GM19395 (cell line): ENCODE data around the gene TTYH1.

Experiments
- ATAC-seq: cut with Tn5 transposase; IDR thresholded peaks from one replicate; pipeline ENCODE4 v1.9.1; 2021; ENCODE audit warnings: mild to moderate bottlenecking, moderate library complexity; ENCODE audit not compliant: unreplicated experiment

TTYH1 gene

DNA sequence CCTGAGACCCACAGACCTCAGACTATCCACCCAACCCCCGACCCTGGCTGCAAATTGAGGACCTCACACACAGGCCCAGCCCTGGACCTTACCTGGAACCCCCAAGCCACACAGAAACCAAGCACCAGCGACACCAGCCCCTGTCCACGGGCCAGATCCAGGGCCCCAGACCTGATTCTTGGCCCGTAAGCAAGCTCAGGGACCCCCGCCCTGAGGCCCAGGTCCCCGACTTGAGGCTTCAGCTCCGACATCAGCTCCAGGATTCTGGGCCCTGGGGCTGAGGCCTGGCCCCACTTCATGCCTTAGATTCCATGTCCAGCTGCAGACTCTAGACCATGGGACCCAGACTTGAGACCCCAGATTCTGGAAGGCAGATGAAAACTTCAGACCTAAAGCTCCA lies 6.3 kb downstream of the TTYH1 start:
- no peak for ATAC-seq

DNA sequence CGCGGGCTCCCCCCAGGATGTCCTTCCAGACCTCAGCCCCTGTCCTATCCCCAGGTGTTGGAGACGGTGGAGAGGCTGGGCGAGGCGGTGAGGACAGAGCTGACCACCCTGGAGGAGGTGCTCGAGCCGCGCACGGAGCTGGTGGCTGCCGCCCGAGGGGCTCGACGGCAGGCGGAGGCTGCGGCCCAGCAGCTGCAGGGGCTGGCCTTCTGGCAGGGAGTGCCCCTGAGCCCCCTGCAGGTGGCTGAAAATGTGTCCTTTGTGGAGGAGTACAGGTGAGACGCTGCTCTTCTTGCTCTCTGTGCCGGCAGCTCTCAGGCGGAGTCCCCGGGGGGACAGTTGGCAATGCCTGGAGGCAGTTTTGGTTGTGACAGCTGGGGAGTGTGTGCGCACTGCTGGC lies 6.9 kb downstream of the TTYH1 start:
- ATAC-seq: no peak

DNA sequence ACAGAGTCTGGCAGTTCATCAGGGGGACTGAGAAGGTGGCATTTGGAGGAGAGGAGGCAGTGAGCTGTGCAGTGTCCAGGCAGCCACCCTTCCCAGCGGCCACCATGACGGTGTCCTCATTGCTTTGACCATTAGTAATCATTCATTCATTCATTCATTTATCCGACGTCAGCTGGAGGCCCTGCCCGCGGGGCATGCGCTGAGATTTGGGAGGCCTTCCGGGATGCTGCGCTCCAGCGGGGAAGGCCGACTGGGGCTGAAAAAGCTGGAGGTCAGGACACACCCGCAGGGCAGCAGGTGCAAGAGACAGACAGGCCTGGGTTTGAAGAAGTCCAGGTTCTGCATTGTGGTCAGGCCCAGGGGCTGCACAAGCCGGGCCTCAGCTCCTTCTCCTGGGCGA lies 8.9 kb downstream of the TTYH1 start:
- ATAC-seq: no peak

DNA sequence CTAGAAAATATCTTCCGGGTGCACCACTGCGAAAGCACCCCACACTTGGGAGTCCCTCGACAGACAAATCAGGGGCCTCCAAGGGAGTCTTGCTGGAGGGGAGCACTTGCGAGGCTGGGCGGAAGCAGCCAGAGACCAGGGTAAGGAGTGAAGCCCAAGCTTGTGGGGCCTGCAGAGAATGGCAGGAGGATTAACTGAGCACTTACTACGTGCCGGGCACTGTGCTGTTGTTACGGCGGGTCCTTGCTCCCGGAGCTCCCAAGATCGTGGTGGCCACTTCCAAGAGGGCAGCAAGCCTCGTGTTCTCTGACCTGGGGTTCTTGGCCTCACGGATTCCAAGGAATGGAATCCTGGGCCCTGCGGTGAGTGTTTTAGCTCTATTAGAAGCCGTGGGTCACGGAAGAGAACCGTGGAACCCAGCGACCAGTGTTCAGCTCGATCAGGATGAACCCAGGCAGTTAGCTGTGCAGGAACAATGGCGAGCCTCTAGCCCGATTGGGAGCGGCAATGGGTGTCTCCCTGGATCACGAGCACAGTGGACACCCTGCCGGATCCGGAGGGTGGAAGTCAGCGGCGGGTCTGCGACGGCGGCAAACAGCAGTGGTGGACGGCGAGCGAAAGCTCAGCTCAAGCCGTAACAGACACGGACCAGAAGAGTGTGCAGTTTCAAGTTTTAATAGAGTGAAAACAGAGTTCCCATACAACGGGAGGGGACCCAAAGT lies 9.6 kb downstream of the TTYH1 start:
- no peak for ATAC-seq

DNA sequence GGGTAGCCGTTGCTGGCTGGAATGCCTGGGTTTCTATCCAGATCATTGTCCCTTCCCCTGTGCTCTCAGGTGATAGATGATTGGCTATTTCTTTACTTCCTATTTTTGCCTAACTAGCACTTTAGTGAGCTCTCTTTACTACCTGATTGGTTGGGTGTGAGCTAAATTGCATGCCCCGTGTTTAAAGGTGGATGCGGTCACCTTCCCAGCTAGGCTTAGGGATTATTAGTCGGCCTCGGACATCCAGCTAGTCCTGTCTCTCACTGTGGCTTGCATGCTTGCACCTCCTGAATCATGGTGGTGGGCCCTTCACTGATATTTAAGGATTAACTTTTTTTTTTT lies 10.1 kb downstream of the TTYH1 start:
- no peak for ATAC-seq

DNA sequence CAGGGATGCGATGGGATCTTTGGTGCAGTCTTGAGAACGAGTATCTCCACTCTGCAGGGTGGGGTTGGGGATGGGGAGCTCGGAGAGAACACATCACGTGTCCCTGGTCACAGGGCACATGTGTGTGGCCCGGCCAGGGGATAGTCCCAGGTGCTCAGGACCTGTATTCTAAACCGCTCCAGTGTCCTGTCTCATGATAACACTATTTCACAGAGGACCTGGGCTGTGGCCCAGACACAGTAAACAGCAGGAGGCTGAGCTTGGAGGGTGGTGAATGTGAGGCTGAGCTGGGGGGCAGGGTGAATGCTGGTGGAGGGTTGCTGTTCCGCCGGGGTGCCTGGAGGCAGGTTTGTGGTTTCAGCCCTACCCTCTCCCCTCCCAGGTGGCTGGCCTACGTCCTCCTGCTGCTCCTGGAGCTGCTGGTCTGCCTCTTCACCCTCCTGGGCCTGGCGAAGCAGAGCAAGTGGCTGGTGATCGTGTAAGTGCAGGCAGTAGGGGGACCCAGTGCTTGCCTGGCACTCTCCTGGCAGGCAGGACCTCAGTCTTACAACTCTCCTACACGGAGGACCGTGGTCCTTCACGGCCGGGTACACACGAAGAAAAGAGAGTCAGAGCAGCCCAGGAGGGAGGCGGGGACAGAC lies 11.1 kb downstream of the TTYH1 start:
- no peak for ATAC-seq

DNA sequence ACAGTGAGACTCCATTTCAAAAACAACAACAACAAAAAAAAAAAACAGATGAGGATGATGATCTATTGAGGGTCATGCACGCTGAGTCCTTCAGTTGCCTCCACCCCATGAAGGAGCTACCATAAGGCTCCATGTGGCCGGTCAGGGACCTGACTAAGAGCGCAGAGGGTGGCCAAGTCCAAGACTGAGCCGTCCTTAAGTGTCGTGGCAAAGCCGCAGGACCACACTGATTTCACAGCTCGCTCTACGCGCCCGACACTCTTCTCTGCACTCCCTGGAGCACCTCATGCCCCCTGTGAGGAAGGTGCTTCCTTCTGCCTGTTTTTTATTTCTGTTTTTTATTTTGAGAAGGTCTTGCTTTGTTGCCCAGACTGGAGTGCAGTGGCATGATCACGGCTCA lies 12.3 kb downstream of the TTYH1 start:
- ATAC-seq: no peak

DNA sequence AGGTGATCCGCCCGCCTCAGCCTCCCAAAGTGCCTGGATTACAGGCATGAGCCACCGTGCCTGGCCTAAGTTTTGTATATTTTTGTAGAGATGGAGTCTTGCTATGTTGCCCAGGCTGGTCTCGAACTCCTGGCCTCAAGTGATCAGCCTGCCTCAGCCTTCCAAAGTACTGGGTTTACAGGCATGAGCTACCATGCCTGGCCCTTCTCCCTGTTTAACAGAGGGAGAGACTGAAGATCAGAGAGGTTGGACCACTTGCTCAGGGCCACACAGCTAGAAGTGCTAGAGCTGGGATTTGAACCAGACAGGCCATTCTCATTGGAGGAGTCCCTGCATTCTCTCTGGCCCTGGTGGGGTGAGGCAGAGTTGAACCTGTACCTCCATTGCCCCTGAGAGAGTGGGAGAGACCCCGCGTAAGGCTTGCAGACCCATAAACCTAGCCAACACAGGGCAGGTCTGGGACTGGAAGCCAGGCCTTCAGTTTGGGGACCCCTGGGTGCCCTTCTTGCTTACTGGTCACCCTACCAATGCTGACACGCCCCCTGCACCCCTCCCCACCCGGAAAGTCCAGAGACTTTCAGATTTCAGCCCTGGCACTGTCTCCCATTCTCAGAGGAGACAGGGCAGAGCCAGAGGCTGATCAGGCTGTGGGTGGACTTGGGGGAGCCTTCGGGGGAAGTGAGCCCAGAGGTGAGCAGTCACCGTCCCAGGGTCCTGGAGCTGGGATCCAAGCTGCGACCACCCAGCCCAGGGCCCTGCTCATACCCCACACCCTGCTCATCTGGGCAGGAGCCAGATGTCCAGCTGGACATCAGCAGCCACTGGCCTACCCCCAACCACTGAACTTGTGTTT lies 13.3 kb downstream of the TTYH1 start:
- ATAC-seq: no peak

DNA sequence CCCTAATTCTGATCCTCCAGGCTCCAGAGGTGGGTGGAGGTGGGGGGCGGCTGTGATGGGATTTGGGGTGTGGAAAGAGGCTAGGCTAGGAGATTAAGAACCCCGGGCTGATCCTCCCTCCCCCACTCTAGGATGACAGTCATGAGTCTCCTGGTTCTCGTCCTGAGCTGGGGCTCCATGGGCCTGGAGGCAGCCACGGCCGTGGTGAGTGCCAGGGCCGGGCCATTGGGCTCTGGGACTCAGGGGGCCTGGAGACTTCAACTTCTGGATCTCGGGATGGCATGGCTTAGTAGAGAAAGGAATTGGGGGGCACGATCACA lies 13.9 kb downstream of the TTYH1 start:
- ATAC-seq: no peak

DNA sequence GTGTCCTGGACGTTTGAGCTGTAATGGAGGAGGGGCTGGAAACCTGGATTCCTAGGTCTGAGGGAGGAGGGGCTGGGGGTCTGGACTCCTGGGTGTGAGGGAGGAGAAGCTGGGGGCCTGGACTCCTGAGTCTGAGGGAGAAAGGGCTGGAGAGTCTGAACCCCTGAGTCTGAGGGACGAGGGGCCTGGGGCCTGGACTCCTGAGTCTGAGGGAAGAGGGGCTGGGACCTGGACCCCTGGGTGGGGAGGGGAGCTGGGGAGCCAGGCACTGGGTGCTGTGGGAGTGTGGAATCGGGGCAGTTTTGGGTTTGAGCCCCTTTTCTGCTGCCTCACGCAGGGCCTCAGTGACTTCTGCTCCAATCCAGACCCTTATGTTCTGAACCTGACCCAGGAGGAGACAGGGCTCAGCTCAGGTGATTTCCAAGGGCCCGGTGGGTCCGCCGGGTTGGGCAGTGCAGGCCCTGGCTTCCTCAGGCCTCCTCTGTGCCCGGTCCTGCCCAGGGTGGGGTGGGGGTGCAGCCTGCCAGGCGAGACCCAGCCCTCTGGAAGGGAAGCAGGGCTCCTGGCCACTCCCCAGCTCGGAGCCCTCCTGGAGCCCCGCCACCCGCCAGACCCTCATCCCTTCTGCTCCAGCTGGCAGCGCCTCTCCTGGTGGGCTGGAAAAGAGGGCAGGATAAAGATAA lies 14.4 kb downstream of the TTYH1 start:
- no peak for ATAC-seq

DNA sequence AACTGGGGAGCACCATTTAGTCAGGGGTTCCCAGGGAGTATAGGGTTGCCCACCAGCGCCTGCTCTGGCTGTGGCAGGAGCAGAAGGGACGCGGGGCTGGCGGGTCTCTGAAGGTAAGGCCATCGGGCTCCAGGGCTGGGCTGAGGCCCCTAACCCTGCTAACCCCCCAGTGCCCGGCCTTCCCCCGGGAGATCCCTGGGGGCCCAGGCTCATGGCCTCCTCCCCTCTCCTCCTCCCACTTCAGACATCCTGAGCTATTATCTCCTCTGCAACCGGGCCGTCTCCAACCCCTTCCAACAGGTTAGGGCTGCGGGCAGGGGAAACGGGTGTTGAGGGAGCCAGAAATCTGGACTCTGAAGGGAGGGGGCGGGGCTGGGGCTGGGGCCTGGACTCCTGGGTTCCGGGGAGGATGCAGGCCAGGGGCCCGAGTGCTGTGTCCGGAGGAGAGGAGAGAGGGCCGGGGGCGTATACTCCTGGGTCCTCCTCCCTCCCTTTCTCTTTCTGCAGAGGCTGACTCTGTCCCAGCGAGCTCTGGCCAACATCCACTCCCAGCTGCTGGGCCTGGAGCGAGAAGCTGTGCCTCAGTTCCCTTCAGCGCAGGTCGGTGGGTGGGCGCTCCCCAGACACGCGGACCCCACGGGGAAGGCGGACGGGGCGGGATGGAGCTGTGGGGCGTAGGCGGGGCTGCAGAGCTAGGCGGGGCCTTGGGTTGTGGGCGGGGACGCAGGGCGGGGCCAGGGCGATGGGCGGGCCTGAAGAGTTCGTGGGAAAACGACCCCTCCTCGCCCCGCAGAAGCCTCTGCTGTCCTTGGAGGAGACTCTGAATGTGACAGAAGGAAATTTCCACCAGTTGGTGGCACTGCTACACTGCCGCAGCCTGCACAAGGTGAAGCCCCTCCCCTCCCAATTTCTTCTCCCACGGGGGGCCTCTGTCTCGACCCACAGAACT lies 15.3 kb downstream of the TTYH1 start:
- no peak for ATAC-seq

DNA sequence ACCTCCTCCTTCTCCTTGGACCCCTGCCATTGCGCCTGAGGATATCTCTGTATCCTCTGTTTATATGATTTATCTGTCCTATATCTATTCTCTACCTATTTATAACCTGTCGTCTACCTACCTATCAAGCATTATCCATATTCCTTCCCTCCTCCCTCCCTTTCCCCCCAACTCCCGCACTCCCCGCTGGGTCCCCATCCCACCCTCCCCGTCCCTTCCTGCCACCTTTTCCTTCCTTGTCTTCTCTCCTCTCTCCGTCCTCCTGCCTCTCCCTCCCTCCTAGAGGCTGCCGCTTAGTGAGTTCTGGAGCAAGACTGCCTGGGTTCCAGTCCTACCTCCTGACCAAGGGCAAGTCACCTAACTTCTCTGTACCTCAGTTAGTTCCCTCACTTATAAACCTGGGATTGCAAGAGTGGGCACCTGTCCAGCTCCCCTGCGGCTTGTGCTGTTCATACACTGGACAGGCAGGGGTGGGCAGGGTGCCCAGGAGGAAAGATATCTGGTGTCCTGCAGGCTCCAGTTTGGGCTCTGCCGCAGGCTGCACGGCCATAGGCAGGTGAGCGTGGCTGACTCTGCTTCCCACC lies 16.1 kb downstream of the TTYH1 start:
- ATAC-seq: no peak

DNA sequence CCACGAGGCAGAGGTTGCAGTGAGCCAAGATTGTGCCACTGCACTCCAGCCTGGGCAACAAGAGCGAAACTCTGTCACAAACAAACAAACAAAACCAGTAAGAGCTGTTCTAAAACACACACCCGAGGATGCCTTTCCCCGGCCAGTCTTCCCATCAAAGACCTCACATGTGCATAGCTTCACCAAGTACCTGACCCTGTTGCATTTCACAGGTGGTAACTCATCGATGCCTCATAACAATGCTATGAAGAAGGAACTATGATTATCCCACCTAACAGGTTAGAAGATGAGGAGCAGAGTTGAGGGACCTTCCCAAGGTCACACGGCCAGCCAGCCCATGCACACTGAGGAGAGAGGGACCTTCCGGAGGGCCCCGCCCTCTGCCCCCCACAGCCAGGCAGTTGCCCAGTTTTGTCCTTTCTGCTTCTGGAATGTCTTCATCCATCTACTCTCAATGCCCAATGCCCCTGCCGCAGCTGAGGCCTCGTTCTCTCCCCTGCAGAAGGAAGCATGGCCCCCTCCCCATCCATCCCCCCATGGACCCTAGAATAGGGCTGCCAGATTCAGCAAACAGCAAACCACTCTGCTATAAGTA lies 17.0 kb downstream of the TTYH1 start:
- ATAC-seq: no peak

DNA sequence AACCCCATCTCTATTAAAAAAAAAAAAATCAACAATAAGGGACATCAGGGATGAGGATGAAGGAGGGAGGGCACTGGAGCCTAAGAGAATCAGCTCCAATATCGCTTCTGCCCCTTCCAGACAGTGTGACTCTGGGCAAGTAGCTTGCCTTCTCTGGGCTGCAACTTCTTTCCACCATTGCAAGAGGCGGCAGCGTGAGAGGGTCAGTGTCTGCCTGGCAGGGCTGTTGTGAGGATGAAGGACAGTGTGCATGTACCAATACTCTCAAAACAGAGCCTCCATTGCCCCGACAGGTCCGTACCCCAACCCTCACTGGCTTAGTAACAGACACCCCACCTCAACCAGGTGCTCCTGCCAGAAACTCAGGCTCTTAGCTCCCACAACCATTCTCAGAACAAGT lies 18.4 kb downstream of the TTYH1 start:
- no peak for ATAC-seq

DNA sequence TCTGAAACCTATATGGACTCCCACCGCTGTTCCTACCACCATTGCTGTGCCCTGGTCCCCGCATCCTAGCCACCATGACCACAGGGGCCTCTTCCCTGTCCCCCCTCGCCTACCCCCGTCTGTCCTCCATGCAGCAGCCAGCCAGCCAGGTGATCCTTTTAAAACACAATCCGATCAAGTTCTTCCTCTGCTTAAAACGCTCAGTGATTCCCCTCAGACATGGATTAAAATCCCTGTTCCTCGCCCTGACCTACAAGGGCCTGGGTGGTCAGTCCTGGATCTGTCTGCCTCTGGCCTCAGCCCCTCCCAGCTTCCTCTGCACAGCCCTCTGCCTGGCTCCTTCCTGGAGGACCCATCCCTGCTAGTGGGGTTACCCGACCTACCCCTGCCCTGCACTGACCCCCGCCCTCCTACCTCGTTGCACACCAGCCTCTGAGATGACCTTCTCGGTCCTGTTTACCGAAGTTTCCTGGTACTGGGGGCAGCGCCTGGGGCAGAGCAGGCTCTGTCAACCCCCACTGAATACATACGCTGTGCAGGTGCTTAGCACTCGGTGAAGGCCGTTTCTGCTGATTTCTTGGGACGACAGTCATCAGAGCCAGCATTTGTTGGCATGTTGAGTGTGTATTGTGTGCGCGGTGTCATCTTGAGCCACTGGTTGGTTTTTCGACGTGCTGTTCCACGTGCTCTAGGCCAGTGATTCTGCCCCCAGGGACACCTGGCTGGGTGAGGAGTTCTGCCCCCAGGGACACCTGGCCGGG lies 19.0 kb downstream of the TTYH1 start:
- no peak for ATAC-seq

DNA sequence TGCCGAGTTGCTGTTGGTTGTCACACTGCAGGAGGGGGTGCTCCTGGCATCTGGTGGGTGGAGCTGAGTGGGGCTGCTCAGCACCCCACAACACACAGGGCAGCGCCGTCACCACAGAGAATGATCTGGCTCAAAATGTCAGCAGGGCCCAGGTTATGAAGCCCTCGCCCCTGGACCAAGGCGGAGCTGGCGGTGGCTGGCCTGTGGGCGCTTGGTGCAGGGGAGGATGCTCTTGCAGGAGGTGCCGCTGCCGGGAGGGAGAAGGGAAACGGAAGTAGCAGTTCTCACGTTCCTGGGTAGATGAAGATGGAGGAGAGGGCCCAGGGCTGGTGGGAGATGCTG lies 19.6 kb downstream of the TTYH1 start:
- no peak for ATAC-seq

DNA sequence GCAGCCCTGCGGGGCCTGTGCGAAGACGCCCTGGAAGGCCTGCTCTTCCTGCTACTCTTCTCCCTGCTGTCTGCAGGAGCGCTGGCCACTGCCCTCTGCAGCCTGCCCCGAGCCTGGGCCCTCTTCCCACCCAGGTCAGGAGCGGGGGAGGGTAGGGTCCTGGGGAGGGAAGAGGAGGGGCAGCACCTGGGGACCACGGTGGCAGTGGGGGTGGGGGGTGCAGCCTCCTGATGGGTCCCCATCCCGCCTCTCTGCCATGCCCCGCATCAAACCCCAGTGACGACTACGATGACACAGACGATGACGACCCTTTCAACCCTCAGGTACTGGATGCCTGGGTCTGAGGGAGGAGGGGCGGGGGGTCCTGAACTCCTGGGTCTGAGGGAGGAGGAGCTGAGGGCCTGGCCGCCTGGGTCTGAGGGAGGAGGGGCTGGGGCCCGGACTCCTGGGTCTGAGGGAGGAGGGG lies 20.3 kb downstream of the TTYH1 start:
- no peak for ATAC-seq

DNA sequence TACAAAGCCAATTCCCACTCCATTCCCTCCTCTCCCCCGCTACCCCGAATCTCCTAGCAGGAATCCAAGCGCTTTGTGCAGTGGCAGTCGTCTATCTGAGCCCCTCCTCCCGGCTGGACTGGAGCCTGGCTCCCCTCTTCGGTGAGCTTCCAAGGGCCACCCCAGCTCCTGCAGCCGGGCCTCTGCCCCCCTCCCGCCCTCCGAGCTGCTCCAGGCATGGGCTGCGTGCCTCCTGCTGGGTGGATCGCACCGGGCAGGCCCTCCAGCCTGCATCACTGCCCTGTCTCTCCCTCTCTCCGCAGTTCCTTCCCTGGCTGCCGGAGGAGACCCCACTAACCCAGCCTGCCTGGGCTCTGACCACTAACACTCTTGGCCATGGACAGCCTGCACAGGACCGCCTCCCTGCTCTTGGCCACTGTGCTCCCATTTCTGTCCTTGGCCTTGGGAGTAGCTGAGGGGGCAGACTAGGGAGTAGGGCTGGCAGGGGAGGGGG lies 20.8 kb downstream of the TTYH1 start:
- ATAC-seq: no peak
